Measurements from ENCODE around the gene UGCG. TPM values are rescaled to one million over a fixed set of nuclear protein-coding genes. Genes with fewer than 3 reads are reported as not detected.
A peak's percentile ranks its signal among the peaks of the same experiment; 100 is the strongest.

The UGCG gene
- total and polyA plus RNA-seq, 9 of the 15 experiments (the other 6 are each of a cell fraction or from before 2014, with no cell fraction given) = 20.0 to 40.3 (median 29.2) TPM

GRCh38 chr9:111897601-111898137 lies 1.1 kb downstream of the UGCG start:
- DNase-seq (ENCODE audit: extremely low read depth in 1 of 4, low spot score in 3 of 4) (peak in 1 of 4 experiments; percentile 53), ATAC-seq (no peak), FAIRE-seq (peak; percentile 55)
- peaks cover 18 to 22% of the 10 kb centered on the region in 2 experiments; a peak in 4 of 5 replicates for H3K4me1 ChIP-seq (replicated peaks in 1 of 2; ENCODE audit: control insufficient read depth in 2 of 2, insufficient read depth in 2 of 2, low read length in 2 of 2)
- H3K4me3 ChIP-seq = peak overlapping the region; percentile 78
- H3K36me3 ChIP-seq (ENCODE audit: control insufficient read depth, insufficient read depth, low read length) = no peaks in the 10 kb centered on the region; the same call in 2 of the 3 replicates
- CTCF ChIA-PET (ENCODE audit: low intra/inter-chr PET ratio) = no interaction called here
- in situ Hi-C loops (cut with MboI) = no loop called here
- H3K9me1 ChIP-seq (ENCODE audit: control insufficient read depth, insufficient read depth, low read length) = no peaks in the 10 kb centered on the region
- WGBS (ENCODE audit: insufficient coverage, low coverage, missing lambda C conversion rate) = 1% methylated on average over 12 of the region's 12 CpGs
- POLR2A ChIA-PET = interaction anchor here (1.5 to 1.9 kb wide), 2 partner anchors 12 to 26 kb away, joined by 4 to 6 read pairs; no protein-coding TSS in a partner anchor
- H3K4me2 ChIP-seq (ENCODE audit: insufficient read depth, low read length) = peak overlapping the region; percentile 72
- intact Hi-C loops (cut with micrococcal nuclease) = loop anchor here (2.0 to 10.0 kb wide), 4 partner anchors 65 to 437 kb away; partner anchors contain the start of gene PTBP3
- TSS peak; percentile 54 for BruUV-seq (replicated peaks)
- H3K79me2 ChIP-seq (ENCODE audit: control insufficient read depth, insufficient read depth, low read length) = peaks cover 65% of the 10 kb centered on the region
- H3K9ac ChIP-seq (ENCODE audit: insufficient read depth in 1 of 2, low read depth in 2 of 2, low read length in 2 of 2) = peak overlapping the region; percentile 82 to 99
- H3K27ac ChIP-seq (ENCODE audit: extremely low read depth, low read depth, low read length) = peak overlapping the region; percentile 80
- H4K20me1 ChIP-seq (replicated peaks; ENCODE audit: control insufficient read depth, insufficient read depth, low read length) = no peaks in the 10 kb centered on the region
- H2AFZ ChIP-seq (ENCODE audit: low read depth, low read length) = peak overlapping the region; percentile 42; the same call in 1 of the 2 replicates
- no peaks in the 10 kb centered on the region for H3K27me3 ChIP-seq (ENCODE audit: control insufficient read depth in 2 of 2, insufficient read depth in 2 of 2, low read length in 2 of 2)
- H3K9me3 ChIP-seq (replicated peaks; ENCODE audit: control insufficient read depth, insufficient read depth, low read depth, low read length) = no peaks in the 10 kb centered on the region; the same call in 1 of the 2 replicates
- TF ChIP-seq RAD51 (IDR thresholded peaks at IDR 0.05; ENCODE audit: borderline replicate concordance, low read depth) (no peak), ZNF232 (CRISPR knock-in tag; IDR thresholded peaks at IDR 0.05) (peak; percentile 60; the same call in 1 of the 2 replicates), FOXA1 (IDR thresholded peaks at IDR 0.05; ENCODE audit: borderline replicate concordance) (no peak), ZNF780A (CRISPR knock-in tag; IDR thresholded peaks at IDR 0.05) (no peak), LCOR (CRISPR knock-in tag; IDR thresholded peaks at IDR 0.05) (0 out of 2 replicates have a peak, but pooled peaks have one; percentile 7), ZBTB49 (CRISPR knock-in tag; IDR thresholded peaks at IDR 0.05; ENCODE audit: borderline replicate concordance) (peak; percentile 82), MXI1 (IDR thresholded peaks at IDR 0.05; ENCODE audit: low read depth, low read length) (no peak), TAL1 (IDR thresholded peaks at IDR 0.05) (no peak), PML (IDR thresholded peaks at IDR 0.05; ENCODE audit: low read length) (no peak), PHF21A (IDR thresholded peaks at IDR 0.05; ENCODE audit: borderline replicate concordance, low read depth) (no peak), CTCF (IDR thresholded peaks at IDR 0.05 in 2 of 3, conservative IDR thresholded peaks at IDR 0.05 in 1 of 3; ENCODE audit: insufficient read depth in 2 of 3, low read depth in 1 of 3, low read length in 3 of 3) (no peak), MYBL2 (IDR thresholded peaks at IDR 0.05; ENCODE audit: low read depth) (no peak), MYBL2 (CRISPR knock-in tag; IDR thresholded peaks at IDR 0.05; ENCODE audit: borderline replicate concordance) (no peak), CREM (IDR thresholded peaks at IDR 0.05; ENCODE audit: low read depth) (no peak), TFE3 (CRISPR knock-in tag; IDR thresholded peaks at IDR 0.05) (no peak), CCAR2 (IDR thresholded peaks at IDR 0.05; ENCODE audit: low read depth, low read length) (no peak), TBL1XR1 (IDR thresholded peaks at IDR 0.05; ENCODE audit: low read length in 2 of 2) (no peak), TAF7 (tag; IDR thresholded peaks at IDR 0.05) (no peak), SMARCE1 (IDR thresholded peaks at IDR 0.05) (no peak)
